ENCODE results near the gene PLOD1. TPM values are rescaled to one million over a fixed set of nuclear protein-coding genes. Genes with fewer than 3 reads are reported as not detected.
A peak's percentile ranks its signal among the peaks of the same experiment; 100 is the strongest.

The PLOD1 gene
- total RNA-seq (100 to 1,000 TPM in 4 of 9 donors, 10 to 100 TPM in 5; 54.7 to 133 (median 85.6) TPM), polyA plus RNA-seq (10 to 100 TPM; 37.1 to 52.8 (median 49.1) TPM)
- long read RNA-seq, donor 1, transcript PLOD1-201 (19 exons, 2,940 nt) = major isoform, 8 of 37 reads
- long read RNA-seq, donor 1, partial matches to known transcripts = 27 of 37 reads
- long read RNA-seq, donor 1, other reads (novel, unspliced or antisense) = 0 of 37 reads
- long read RNA-seq, donor 2, transcript PLOD1-201 (19 exons, 2,940 nt) = major isoform, 6 of 27 reads
- long read RNA-seq, donor 2, partial matches to known transcripts = 21 of 27 reads
- long read RNA-seq, donor 2, other reads (novel, unspliced or antisense) = 0 of 27 reads
- long read RNA-seq, donor 3, transcript PLOD1-201 (19 exons, 2,940 nt) = major isoform, 12 of 32 reads
- long read RNA-seq, donor 3, partial matches to known transcripts = 19 of 32 reads
- long read RNA-seq, donor 3, other reads (novel, unspliced or antisense) = 0 of 32 reads
- long read RNA-seq, donor 4, transcript PLOD1-201 (19 exons, 2,940 nt) = major isoform, 15 of 22 reads
- long read RNA-seq, donor 4, partial matches to known transcripts = 5 of 22 reads
- long read RNA-seq, donor 4, other reads (novel, unspliced or antisense) = 0 of 22 reads
- long read RNA-seq, donor 5, transcript PLOD1-201 (19 exons, 2,940 nt) = major isoform, 165 of 196 reads
- long read RNA-seq, donor 5, partial matches to known transcripts = 22 of 196 reads
- long read RNA-seq, donor 5, other reads (novel, unspliced or antisense) = 9 of 196 reads
- long read RNA-seq, donor 6, transcript PLOD1-201 (19 exons, 2,940 nt) = major isoform, 6 of 8 reads
- long read RNA-seq, donor 6, partial matches to known transcripts = 2 of 8 reads
- long read RNA-seq, donor 6, other reads (novel, unspliced or antisense) = 0 of 8 reads
- long read RNA-seq, donor 7, transcript PLOD1-201 (19 exons, 2,940 nt) = major isoform, 6 of 6 reads
- long read RNA-seq, donor 7, partial matches to known transcripts = 0 of 6 reads
- long read RNA-seq, donor 7, other reads (novel, unspliced or antisense) = 0 of 6 reads
- long read RNA-seq, donor 8, transcript PLOD1-201 (19 exons, 2,940 nt) = major isoform, 12 of 28 reads
- long read RNA-seq, donor 8, partial matches to known transcripts = 13 of 28 reads
- long read RNA-seq, donor 8, other reads (novel, unspliced or antisense) = 0 of 28 reads
- long read RNA-seq, donor 9, transcript PLOD1-201 (19 exons, 2,940 nt) = major isoform, 8 of 22 reads
- long read RNA-seq, donor 9, partial matches to known transcripts = 13 of 22 reads
- long read RNA-seq, donor 9, other reads (novel, unspliced or antisense) = 0 of 22 reads
- long read RNA-seq, donor 10, transcript PLOD1-201 (19 exons, 2,940 nt) = major isoform, 7 of 22 reads
- long read RNA-seq, donor 10, partial matches to known transcripts = 14 of 22 reads
- long read RNA-seq, donor 10, other reads (novel, unspliced or antisense) = 0 of 22 reads

DNA sequence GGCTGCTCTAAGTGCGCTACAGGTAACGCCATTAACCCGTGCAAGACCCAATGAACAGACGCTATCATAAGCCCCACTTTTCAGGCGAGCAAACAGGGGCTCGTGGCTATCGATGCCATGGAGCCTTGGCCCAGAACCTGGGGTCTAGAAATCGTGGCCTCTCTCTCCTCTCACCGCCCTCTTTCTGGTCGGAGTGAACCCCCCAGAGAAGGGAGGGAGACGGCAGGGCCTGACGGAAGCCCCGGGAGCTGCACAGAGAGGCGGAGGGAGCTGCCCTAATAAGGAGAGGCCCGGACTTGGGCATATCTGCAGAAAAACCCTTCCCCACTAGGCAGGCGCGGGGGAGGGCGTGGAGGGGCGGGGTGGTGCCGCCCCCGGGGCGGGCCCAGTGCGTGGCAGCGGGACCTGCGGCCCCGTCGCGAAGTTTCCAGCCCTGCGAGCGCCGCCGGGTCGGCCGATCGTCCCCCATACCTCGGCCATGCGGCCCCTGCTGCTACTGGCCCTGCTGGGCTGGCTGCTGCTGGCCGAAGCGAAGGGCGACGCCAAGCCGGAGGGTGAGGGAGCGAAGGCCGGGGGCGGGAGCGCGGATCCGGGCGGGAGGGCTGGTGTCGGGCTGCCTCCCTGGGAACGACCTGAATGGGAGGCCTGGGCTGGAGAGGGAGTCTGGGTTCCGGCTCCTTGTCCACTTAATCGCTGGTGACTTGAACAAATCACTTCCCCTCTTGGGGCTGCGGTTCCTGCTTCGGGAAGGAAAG is at the start of gene PLOD1:
PLOD1 (plus strand) TSS at position 416 of the 755 bp plus-strand sequence; CDS start at position 479, 63 bp downstream.
- DNase-seq = peak; percentile 88 to 94 (median 92)
- 0 to 1% (median 0%) methylated on average over 18 to 55 of the region's 55 CpGs for WGBS, 4 donors
- Histone ChIP-seq H3K4me1 (replicated peaks in 1 of 2) (peaks cover 21 to 28% of the 10 kb centered on the region in 2 donors), H3K4me3 (peak within 1 kb of the TSS in 3 of 4 donors; percentile 51 to 65 (median 51)), H3K36me3 (replicated peaks in 1 of 2) (no peaks in the 10 kb centered on the region), H3K27me3 (no peaks in the 10 kb centered on the region), H3K9me3 (replicated peaks in 1 of 3) (no peaks in the 10 kb centered on the region), H3K27ac (peak within 1 kb of the TSS in 4 of 5 donors; percentile 76 to 88 (median 79))
- TF ChIP-seq, protein P1, sequence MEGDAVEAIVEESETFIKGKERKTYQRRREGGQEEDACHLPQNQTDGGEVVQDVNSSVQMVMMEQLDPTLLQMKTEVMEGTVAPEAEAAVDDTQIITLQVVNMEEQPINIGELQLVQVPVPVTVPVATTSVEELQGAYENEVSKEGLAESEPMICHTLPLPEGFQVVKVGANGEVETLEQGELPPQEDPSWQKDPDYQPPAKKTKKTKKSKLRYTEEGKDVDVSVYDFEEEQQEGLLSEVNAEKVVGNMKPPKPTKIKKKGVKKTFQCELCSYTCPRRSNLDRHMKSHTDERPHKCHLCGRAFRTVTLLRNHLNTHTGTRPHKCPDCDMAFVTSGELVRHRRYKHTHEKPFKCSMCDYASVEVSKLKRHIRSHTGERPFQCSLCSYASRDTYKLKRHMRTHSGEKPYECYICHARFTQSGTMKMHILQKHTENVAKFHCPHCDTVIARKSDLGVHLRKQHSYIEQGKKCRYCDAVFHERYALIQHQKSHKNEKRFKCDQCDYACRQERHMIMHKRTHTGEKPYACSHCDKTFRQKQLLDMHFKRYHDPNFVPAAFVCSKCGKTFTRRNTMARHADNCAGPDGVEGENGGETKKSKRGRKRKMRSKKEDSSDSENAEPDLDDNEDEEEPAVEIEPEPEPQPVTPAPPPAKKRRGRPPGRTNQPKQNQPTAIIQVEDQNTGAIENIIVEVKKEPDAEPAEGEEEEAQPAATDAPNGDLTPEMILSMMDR (IDR thresholded peaks at IDR 0.05) = no peak
- TF ChIP-seq POLR2A (IDR thresholded peaks at IDR 0.05) = peak; percentile 4 to 81
- intact Hi-C loops (cut with DNase I) = no loop called here

DNA sequence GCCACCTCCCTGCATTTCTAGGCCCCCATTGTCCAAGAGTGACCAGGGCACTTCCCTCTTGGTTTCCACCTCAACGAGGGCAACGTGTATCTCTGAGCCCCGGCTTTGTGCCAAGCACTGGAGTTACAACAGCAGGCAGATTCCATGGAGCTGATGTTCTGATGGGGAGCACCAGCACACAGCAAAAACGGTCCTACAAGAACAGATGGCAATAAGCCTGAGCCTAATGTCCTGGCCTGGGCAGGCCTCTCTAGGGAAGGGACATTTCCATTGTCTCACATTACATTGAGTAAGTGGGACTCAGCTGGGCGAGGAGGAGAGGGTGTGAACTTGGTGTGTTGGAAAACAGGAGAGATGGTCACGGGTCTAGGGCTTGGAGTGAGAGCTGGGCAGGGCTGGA is 48.6 kb upstream of the PLOD1 start:
- 78 to 87% (median 82%) methylated on average over 6 of the region's 6 CpGs for WGBS, 4 donors
- no peak overlapping the region for H3K27ac ChIP-seq
- intact Hi-C loops (cut with DNase I) = no loop called here

DNA sequence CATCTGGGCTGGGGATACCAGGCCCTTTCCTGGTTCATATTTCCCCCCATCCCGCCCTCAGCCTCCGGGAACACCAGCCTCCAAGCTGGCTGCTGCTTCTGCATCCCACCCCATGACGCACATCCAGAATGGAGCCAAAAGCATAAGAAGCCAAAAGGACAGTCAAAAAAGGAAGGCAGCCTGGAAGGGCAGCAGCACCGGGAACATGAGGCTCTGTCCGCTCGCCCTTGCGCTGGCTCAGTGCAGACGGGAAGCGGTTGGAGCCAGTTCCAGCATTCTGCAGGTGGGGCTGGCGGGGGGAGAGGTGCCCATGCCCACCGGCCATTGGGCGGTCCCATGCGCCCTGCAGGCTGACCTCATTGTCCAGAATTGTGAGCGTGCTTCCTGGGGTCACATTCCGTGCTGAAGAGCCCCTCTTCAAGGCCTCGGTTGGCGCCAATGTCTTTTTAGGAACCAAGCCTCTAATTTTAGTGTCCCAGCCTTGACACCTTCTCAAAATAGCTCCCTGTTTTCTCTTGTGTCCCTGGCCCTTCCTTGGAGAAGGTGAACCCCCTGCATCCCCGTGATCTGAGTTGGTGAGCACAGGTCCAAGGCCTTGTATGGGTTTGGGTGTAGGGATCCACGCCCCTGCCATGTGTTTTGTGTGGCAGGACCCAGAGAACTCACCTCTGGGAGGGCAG is 47.4 kb upstream of the PLOD1 start:
- H3K36me3 ChIP-seq (replicated peaks in 1 of 2) = no peaks in the 10 kb centered on the region
- WGBS, 4 donors = 76 to 93% (median 82%) methylated on average over 11 to 19 of the region's 19 CpGs
- no peaks in the 10 kb centered on the region for H3K9me3 ChIP-seq (replicated peaks in 1 of 3)
- H3K27ac ChIP-seq = no peak overlapping the region
- H3K27me3 ChIP-seq = no peaks in the 10 kb centered on the region
- TF ChIP-seq, protein P1 (IDR thresholded peaks at IDR 0.05) = no peak
- no peak for TF ChIP-seq POLR2A (IDR thresholded peaks at IDR 0.05)
- peaks cover 4 to 7% of the 10 kb centered on the region in 2 donors for H3K4me1 ChIP-seq (replicated peaks in 1 of 2)
- no peak for DNase-seq
- intact Hi-C loops (cut with DNase I) = no loop called here
- H3K4me3 ChIP-seq = no peak overlapping the region

More for the DNA sequence above, 48.6 kb upstream of the PLOD1 start:
- Histone ChIP-seq H3K36me3 (replicated peaks in 1 of 2) (no peaks in the 10 kb centered on the region), H3K4me1 (replicated peaks in 1 of 2) (peaks cover 4 to 7% of the 10 kb centered on the region in 2 donors), H3K9me3 (replicated peaks in 1 of 3) (no peaks in the 10 kb centered on the region), H3K27me3 (no peaks in the 10 kb centered on the region), H3K4me3 (no peak overlapping the region)
- DNase-seq = no peak
- no peak for TF ChIP-seq POLR2A (IDR thresholded peaks at IDR 0.05)
- TF ChIP-seq, protein P1 (IDR thresholded peaks at IDR 0.05) = no peak
